SJSA1 (cell line): ENCODE results near the gene OR2G2. TPM values are rescaled to one million over a fixed set of nuclear protein-coding genes. Genes with fewer than 3 reads are reported as not detected.

ENCODE experiments used
- DNase-seq, 2 experiments: peaks; one replicate each; pipeline ENCODE4 v3.0.0-alpha.2; 2015 to 2020; ENCODE audit warnings: low spot score in 2 of 2, low read depth in 1 of 2
- H3K27ac ChIP-seq: fragments of 250-450 bp; sonication (Bioruptor Pico); 2 replicates; pipeline ENCODE4 v1.5.1; 2020; ENCODE audit warnings: mild to moderate bottlenecking, moderate library complexity
- H3K27me3 ChIP-seq: fragments of 250-450 bp; sonication (Bioruptor Pico); replicated peaks from 2 replicates; pipeline ENCODE4 v1.5.1; 2020; ENCODE audit warnings: mild to moderate bottlenecking, moderate library complexity
- H3K36me3 ChIP-seq: fragments of 250-450 bp; sonication (Bioruptor Pico); 2 replicates; pipeline ENCODE4 v1.5.1; 2020; ENCODE audit warnings: mild to moderate bottlenecking
- H3K4me1 ChIP-seq: fragments of 250-450 bp; sonication (Bioruptor Pico); replicated peaks from 2 replicates; pipeline ENCODE4 v1.6.1; 2021; ENCODE audit warnings: mild to moderate bottlenecking
- H3K4me3 ChIP-seq: fragments of 250-450 bp; sonication (Bioruptor Pico); 2 replicates; pipeline ENCODE4 v1.5.1; 2020; ENCODE audit warnings: mild to moderate bottlenecking
- H3K9me3 ChIP-seq: fragments of 250-450 bp; sonication (Bioruptor Pico); replicated peaks from 2 replicates; pipeline ENCODE4 v1.5.1; 2020; ENCODE audit warnings: mild to moderate bottlenecking
- total RNA-seq: library from RNA; depleted of rRNA; stranded (reverse); fragments of >200 nt; shearing (Covaris generic); gene quantifications from 2 replicates; pipeline ENCODE4 v1.2.3, GENCODE V29; 2014; rRNA removed

OR2G2 gene, protein sequence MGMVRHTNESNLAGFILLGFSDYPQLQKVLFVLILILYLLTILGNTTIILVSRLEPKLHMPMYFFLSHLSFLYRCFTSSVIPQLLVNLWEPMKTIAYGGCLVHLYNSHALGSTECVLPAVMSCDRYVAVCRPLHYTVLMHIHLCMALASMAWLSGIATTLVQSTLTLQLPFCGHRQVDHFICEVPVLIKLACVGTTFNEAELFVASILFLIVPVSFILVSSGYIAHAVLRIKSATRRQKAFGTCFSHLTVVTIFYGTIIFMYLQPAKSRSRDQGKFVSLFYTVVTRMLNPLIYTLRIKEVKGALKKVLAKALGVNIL
- not detected in 2 replicates for total RNA-seq

DNA sequence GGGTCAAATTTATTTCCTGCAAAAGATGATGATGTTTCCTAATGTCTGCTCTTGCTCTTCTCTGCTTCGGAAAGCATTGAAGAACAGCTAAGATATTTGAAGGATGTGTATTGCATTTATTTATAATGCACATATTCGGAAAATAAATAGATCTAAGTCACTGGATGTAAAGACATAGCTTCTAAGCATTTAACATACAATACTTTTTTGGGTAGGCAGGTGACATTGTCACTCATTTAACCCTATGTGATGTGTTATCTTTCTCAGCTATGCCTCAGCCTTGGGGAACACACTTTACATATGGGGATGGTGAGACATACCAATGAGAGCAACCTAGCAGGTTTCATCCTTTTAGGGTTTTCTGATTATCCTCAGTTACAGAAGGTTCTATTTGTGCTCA is at the start of gene OR2G2:
OR2G2 (plus strand) TSS at position 301 of the 400 bp plus-strand sequence; CDS start at position 301, 0 bp downstream.
- Histone ChIP-seq H3K36me3 (no peaks in the 10 kb centered on the region), H3K9me3 (peaks cover 2% of the 10 kb centered on the region; the same call in 1 of the 2 replicates), H3K4me1 (no peaks in the 10 kb centered on the region), H3K27ac (no peak within 1 kb of the TSS), H3K4me3 (no peak within 1 kb of the TSS), H3K27me3 (no peaks in the 10 kb centered on the region)
- no peak for DNase-seq

DNA sequence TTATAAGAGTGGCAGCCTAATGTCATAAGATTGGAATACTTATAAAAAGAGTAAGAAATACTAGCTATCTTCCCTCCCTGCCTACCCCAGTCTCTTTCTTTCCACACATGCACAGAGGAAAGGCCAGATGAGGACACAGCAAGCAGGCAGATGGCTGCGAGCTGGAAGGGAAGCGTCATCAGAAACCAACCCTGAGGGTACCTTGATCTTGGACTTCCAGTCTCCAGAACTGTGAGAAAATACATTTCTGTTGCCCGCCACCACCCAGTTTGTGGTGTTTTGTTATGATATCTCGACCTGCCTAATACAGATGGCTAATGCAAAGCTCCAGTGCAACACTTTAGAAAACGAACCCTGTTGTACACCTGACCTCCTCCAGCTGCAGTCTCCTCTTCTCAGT is 49.6 kb upstream of the OR2G2 start:
- H3K27me3 ChIP-seq, result no peaks in the 10 kb centered on the region
- DNase-seq, result no peak
- no peak overlapping the region for H3K27ac ChIP-seq
- no peaks in the 10 kb centered on the region for H3K4me1 ChIP-seq
- peaks cover 11% of the 10 kb centered on the region for H3K9me3 ChIP-seq
- no peaks in the 10 kb centered on the region for H3K36me3 ChIP-seq
- H3K4me3 ChIP-seq, result no peak overlapping the region

DNA sequence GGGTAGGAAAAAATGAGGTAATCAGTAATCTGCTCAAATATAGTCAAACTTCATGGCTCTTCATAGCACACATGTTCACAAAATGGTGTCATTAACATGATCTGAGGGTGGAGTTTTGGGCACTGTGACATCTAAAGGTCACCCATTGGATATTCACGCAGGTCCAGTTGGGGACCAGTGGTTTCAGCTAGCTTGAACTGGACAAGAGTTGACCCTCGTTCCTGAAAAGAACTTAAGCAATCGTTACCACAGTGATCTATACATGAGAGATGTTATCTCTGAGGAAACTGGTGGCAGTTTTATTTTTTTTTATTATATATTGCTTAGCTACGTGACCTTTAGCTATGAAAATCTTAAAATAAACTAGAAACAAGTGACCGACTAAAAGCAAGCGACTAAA is 48.9 kb upstream of the OR2G2 start:
- H3K9me3 ChIP-seq, result peaks cover 11% of the 10 kb centered on the region
- no peak overlapping the region for H3K4me3 ChIP-seq
- H3K4me1 ChIP-seq, result no peaks in the 10 kb centered on the region
- H3K36me3 ChIP-seq, result no peaks in the 10 kb centered on the region
- DNase-seq, result no peak
- H3K27me3 ChIP-seq, result no peaks in the 10 kb centered on the region
- no peak overlapping the region for H3K27ac ChIP-seq

DNA sequence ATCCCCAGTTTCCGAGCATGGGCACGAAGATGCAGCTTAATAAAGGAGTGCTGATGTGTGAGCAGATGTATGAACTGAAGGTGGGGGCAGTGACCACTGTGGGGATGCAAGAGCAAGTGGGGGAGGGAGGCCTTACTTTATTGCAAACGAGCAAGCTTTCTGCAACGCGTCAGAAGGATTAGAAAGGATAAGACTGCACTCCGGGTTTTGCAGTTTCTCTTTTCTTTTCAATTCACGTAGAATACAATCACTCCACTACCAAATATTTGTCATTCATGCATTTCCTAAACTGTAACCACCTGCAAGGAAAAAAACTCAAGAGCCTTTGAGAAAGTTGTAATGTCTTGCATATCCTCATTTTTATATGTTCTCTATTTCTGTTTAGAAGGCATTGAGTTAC is 47.6 kb upstream of the OR2G2 start:
- Histone ChIP-seq H3K27ac (no peak overlapping the region), H3K27me3 (no peaks in the 10 kb centered on the region), H3K4me1 (no peaks in the 10 kb centered on the region), H3K4me3 (no peak overlapping the region), H3K36me3 (no peaks in the 10 kb centered on the region), H3K9me3 (peaks cover 7% of the 10 kb centered on the region)
- DNase-seq, result no peak

DNA sequence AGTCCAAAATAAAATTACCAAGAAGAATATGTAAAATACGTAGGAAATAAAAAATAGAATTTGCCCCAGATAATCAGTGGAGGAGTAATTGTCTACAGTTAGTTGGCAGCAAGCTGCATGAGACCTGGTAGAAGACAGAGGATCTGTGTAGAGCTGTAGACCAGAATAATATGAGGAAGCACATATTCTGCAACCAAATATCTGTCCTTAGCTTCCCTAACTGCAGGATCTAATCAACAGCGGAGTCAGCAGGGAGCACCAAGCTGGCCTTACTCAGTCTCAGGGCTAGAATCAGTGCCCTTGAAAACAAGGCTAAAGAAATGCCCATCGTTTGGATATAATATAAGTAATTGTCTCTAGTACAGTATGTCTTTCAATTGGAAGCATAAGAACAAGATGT is 45.3 kb upstream of the OR2G2 start:
- no peaks in the 10 kb centered on the region for H3K27me3 ChIP-seq
- H3K4me1 ChIP-seq, result no peaks in the 10 kb centered on the region
- 0 out of 2 replicates have a peak, but pooled peaks cover 4% of the 10 kb centered on the region for H3K9me3 ChIP-seq
- no peak overlapping the region for H3K27ac ChIP-seq
- no peaks in the 10 kb centered on the region for H3K36me3 ChIP-seq
- DNase-seq, result no peak
- no peak overlapping the region for H3K4me3 ChIP-seq

- Histone ChIP-seq H3K4me3 (no peak overlapping the region), H3K4me1 (no peaks in the 10 kb centered on the region), H3K9me3 (0 out of 2 replicates have a peak, but pooled peaks cover 11% of the 10 kb centered on the region), H3K36me3 (no peaks in the 10 kb centered on the region), H3K27me3 (no peaks in the 10 kb centered on the region), H3K27ac (no peak overlapping the region)
- DNase-seq, result no peak
Measured at GRCh38 chr1:247548092-247548491, 40.1 kb upstream of the OR2G2 start.

DNA sequence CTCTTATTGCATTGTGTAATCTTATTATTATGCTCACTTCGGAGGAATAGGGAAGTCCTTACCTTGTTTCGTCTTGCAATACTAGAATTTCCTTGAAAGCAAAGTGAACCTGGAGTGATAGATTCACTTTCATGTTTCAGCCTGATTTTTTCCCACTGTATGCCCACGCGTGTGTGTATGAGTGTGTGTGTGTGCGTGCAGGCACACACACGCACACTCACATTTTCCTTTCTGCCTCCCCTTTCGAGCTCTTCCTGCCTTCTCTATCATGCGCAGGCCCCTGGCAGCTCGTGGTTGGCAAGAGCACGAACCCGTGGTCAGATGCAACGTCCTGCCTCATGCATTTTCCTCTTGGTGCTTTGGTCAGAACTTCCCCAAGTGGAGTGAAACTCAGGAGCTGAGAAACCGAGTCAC is 39.4 kb upstream of the OR2G2 start, which contains the start of gene GCSAML:
GCSAML (plus strand) TSS at position 366 of the 414 bp plus-strand sequence. CDS start 58 bp downstream, outside the sequence.
- DNase-seq, result no peak
- Histone ChIP-seq H3K9me3 (0 out of 2 replicates have a peak, but pooled peaks cover 11% of the 10 kb centered on the region), H3K36me3 (no peaks in the 10 kb centered on the region), H3K4me1 (no peaks in the 10 kb centered on the region), H3K4me3 (no peak within 1 kb of the TSS), H3K27me3 (no peaks in the 10 kb centered on the region), H3K27ac (no peak within 1 kb of the TSS)

GRCh38 chr1:247551721-247552120 is 36.4 kb upstream of the OR2G2 start:
- no peaks in the 10 kb centered on the region for H3K36me3 ChIP-seq
- no peaks in the 10 kb centered on the region for H3K27me3 ChIP-seq
- H3K27ac ChIP-seq, result no peak overlapping the region
- H3K9me3 ChIP-seq, result 0 out of 2 replicates have a peak, but pooled peaks cover 15% of the 10 kb centered on the region
- H3K4me1 ChIP-seq, result no peaks in the 10 kb centered on the region
- DNase-seq, result no peak
- H3K4me3 ChIP-seq, result no peak overlapping the region

DNA sequence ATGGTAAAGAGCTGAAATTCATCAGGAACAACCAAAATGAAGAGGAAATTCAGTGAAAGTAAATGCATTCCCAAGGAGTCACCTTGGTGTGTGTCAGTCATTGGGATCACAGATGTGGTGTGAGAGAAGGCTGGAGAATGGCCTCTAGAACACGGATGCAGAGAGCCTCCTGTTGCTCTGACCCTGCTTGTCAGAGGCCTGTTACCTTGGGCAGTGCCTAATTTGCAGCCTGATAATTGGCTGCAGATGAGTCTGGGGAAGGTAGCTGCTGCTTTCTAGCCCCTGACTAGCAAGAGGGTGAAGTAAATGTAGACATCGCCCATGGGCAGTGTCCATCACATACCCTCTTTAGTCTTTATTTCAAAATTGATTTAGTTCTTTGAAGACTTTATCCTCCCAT is 35.9 kb upstream of the OR2G2 start:
- no peak overlapping the region for H3K4me3 ChIP-seq
- no peaks in the 10 kb centered on the region for H3K27me3 ChIP-seq
- H3K27ac ChIP-seq, result no peak overlapping the region

DNA sequence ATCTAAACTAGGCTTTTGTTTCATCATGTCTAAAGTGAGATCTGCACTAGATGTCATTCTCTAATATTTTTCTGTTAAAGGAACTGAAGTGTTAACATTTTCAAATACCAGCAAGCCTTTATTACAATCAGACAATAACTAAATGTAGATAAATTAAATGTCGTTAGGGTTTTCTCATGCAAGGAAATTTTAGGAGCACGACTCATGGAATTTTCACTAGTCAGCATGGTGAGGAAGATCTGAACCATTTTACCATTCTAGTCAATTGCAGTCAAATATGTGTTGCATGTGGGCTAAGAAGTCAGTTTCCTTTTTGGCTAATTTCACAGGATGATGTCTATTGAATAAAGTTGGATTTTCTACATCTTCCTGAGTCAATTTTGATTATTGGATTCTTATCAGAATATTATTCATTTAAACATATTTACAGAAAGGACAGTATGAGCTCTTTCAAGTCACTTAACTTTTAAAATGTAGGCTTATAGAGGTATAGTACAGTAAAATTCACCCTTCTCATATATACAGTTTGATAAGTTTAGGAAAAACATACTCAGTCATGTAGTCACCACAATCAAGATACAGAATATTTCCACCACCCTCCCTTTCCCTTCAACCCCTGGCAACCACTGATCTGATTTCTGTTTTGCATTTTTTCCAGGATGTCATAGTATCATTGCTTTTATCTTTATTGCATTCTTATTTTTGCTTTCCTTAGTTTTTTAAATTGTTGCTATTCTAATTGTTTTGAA is 30.1 kb upstream of the OR2G2 start:
- H3K27ac ChIP-seq, result no peak overlapping the region
- H3K4me3 ChIP-seq, result no peak overlapping the region
- no peaks in the 10 kb centered on the region for H3K4me1 ChIP-seq
- H3K27me3 ChIP-seq, result no peaks in the 10 kb centered on the region
- no peak for DNase-seq
- H3K36me3 ChIP-seq, result no peaks in the 10 kb centered on the region
- H3K9me3 ChIP-seq, result 0 out of 2 replicates have a peak, but pooled peaks cover 4% of the 10 kb centered on the region

More for the DNA sequence above, 35.9 kb upstream of the OR2G2 start:
- no peak for DNase-seq
- H3K36me3 ChIP-seq, result no peaks in the 10 kb centered on the region
- 0 out of 2 replicates have a peak, but pooled peaks cover 15% of the 10 kb centered on the region for H3K9me3 ChIP-seq
- no peaks in the 10 kb centered on the region for H3K4me1 ChIP-seq

GRCh38 chr1:247561711-247562110 is 26.4 kb upstream of the OR2G2 start:
- 0 out of 2 replicates have a peak, but pooled peaks cover under 1% of the 10 kb centered on the region for H3K9me3 ChIP-seq
- DNase-seq, result no peak
- no peaks in the 10 kb centered on the region for H3K27me3 ChIP-seq
- no peaks in the 10 kb centered on the region for H3K4me1 ChIP-seq
- H3K4me3 ChIP-seq, result no peak overlapping the region
- H3K36me3 ChIP-seq, result no peaks in the 10 kb centered on the region
- H3K27ac ChIP-seq, result no peak overlapping the region

GRCh38 chr1:247562198-247562597 is 26.0 kb upstream of the OR2G2 start:
- Histone ChIP-seq H3K4me3 (no peak overlapping the region), H3K4me1 (no peaks in the 10 kb centered on the region), H3K27ac (no peak overlapping the region), H3K36me3 (no peaks in the 10 kb centered on the region), H3K9me3 (no peaks in the 10 kb centered on the region), H3K27me3 (no peaks in the 10 kb centered on the region)
- DNase-seq, result no peak

GRCh38 chr1:247574236-247574635 is 13.9 kb upstream of the OR2G2 start:
- DNase-seq, result no peak

GRCh38 chr1:247574664-247575063 is 13.5 kb upstream of the OR2G2 start:
- Histone ChIP-seq H3K27ac (no peak overlapping the region), H3K9me3 (peaks cover 10% of the 10 kb centered on the region; the same call in 1 of the 2 replicates), H3K4me1 (no peaks in the 10 kb centered on the region), H3K36me3 (no peaks in the 10 kb centered on the region), H3K27me3 (no peaks in the 10 kb centered on the region), H3K4me3 (no peak overlapping the region)
- no peak for DNase-seq

More at GRCh38 chr1:247574236-247574635, 13.9 kb upstream of the OR2G2 start:
- H3K9me3 ChIP-seq, result 0 out of 2 replicates have a peak, but pooled peaks cover 5% of the 10 kb centered on the region
- H3K36me3 ChIP-seq, result no peaks in the 10 kb centered on the region
- H3K4me1 ChIP-seq, result no peaks in the 10 kb centered on the region
- H3K27me3 ChIP-seq, result no peaks in the 10 kb centered on the region
- no peak overlapping the region for H3K27ac ChIP-seq
- no peak overlapping the region for H3K4me3 ChIP-seq
